Left lobe of liver (tissue), 2 donors: ENCODE measurements around the gene RPS19BP1. TPM values are rescaled to one million over a fixed set of nuclear protein-coding genes. Genes with fewer than 3 reads are reported as not detected.
A peak's percentile ranks its signal among the peaks of the same experiment; 100 is the strongest.
"Not testable (repeated sequence)": the region's sequence is repeated elsewhere in the genome, so short reads cannot be mapped to it uniquely, and the experiment has no call there.

Experiments
- ATAC-seq: fragments of 200-7000 bp; cut with Tn5 transposase; one replicate; pipeline ENCODE4 v1.9.1; 2020; ENCODE audit warnings: mild to moderate bottlenecking, moderate library complexity
- DNase-seq: peaks from one replicate; pipeline ENCODE4 v3.0.0-alpha.2; 2020; ENCODE audit warnings: low spot score
- total RNA-seq: library from RNA; stranded (reverse); gene quantifications from one replicate; pipeline ENCODE4 v1.2.1, GENCODE V29; 2021
- donor health status: DM: no; HTN: no; CAD: no; lungs with moderate emphysema.
- donor health status: DM: no; HTN: yes; CAD: no.

The RPS19BP1 gene
- total RNA-seq, 1 donor from 2014 or later: 50.1 TPM

DNA sequence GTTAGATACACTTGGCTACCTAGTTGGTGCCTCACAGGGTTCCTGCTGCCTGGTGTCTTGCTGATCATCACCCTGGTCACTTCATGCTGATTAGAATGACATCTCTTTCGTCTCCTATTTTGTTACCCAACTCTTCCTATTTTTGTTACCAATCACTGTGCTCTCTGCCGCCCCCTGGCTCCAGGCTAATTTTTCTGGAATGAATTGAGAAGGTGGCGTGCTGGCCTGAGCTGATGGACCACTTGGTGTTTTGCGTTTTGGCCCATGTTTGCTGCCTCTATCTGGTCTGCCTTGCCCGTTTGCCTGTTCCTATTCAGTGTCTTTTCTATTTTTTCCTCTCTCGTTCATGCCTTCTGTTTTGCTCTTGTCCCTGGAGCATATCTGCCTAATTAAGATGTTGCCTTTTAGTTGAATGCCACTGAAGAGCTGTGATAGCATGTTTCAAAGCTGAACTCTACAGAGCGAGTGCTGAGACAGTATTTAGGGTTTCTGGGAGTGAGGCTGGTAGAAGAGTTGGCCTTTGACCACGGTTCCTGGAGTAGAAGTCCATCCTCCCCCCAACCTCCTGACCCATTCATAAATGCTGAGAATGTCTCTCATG lies 18.1 kb downstream of the RPS19BP1 start:
- no peak for DNase-seq

DNA sequence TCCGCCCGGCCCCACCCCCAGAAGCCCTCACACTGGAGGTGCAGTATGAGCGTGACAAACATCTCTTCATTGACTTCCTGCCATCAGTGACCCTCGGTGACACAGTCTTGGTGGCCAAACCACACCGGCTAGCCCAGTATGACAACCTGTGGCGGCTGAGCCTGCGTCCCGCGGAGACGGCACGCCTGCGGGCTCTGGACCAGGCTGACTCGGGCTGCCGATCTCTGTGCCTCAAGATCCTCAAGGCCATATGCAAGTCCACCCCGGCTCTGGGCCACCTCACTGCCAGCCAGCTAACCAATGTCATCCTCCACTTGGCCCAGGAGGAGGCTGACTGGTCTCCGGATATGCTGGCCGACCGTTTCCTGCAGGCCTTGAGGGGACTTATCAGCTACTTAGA lies 18.8 kb downstream of the RPS19BP1 start:
- DNase-seq (no peak), ATAC-seq (peak; percentile 28)

More for the DNA sequence above, 18.1 kb downstream of the RPS19BP1 start:
- peak; percentile 69 for ATAC-seq

DNA sequence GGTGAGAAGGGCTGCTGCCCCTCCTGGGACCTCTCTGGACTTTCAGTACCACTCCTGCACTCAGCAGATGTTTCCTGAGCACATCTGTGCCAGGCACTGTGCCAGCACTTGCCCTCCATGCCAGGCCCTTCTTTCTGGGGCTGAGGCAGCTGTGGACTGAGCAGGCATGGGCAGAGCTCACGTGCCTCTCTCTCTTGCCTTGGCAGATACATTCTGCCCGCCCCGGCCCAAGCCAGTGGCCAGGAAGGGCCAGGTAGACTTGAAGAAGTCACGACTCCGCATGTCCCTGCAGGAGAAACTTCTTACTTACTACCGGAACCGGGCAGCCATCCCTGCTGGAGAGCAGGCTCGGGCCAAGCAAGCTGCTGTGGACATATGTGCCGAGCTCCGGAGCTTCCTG lies 20.5 kb downstream of the RPS19BP1 start:
- ATAC-seq: no peak
- no peak for DNase-seq

DNA sequence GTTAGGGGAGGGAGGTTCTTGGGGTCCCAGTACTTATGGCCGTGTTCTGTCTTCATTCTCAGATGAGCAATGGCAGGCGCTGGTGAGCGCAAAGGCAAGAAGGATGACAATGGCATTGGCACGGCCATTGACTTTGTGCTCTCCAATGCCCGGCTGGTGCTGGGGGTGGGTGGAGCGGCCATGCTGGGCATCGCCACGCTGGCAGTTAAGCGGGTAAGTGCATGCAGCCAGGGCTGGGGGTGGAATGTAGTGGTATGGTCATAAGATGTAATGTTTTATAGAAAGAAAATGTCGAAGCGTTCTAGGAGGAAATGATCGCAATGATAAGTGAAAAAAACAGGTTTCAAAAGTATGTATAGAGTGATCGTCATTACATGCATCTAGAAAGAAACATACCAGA lies 21.3 kb downstream of the RPS19BP1 start:
- no peak for DNase-seq
- ATAC-seq: no peak

DNA sequence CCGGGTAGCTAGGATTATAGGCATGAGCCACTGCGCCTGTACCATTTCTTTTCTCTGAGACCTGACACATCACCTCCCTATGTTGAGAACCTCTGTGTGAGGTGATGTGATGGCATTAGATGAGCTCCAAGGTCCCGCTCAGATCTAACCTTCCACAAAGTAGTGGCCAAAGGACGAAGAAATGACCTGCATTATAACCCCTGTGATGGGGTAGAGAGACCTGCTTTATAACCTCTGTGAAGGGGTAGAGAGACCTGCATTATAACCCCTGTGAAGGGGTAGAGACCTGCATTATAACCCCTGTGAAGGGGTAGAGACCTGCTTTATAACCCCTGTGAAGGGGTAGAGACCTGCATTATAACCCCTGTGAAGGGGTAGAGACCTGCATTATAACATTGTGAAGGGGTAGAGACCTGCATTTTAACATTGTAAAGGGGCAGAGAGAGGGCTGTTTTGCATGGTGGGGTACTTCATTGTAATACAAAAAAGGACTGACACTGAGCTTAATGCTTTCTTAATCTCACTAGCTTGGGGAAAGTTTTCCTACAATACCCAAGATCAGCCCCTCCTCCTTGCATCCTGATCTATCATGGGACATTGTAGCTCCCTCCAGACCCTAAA lies 21.9 kb downstream of the RPS19BP1 start:
- ATAC-seq: no peak
- DNase-seq: no peak

DNA sequence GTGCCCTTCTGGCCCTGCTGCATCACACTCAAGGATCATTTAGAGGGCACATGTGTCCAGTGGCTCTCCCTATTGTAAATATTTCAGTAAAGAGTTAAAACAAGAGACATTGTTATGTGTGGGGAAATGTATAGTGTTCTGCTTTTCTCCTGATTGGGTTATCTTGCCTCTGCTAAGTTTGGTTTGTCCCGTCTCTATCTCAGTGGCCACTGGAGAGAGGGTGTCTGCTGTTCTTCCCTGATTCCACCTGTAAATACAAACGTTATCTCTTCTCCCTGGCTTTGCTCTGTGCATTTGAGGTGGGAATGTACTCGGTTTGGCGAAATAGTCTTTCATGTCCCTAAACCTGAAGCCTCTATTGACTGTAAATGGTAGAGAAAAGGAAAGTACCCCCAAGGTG lies 24.2 kb downstream of the RPS19BP1 start:
- DNase-seq (no peak), ATAC-seq (no peak)

DNA sequence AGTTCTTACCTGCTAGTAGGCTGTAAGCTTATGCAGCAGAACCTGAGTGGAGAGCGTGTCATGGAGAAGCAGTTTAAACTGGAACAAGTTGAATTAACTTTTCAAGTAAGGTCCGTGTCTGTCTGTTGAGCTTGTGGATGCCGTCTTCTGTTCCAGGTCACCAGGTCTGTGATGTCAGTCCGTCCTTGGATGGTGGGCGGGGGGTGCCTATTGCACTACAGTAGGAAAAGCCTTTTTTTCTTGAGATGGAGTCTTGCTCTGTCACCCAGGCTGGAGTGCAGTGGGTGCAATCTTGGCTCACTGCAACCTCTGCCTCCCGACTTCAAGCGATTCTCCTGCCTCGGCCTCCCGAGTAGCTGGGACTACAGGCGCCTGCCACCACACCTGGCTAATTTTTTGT lies 25.5 kb downstream of the RPS19BP1 start:
- ATAC-seq, DNase-seq: not testable (repeated sequence)

DNA sequence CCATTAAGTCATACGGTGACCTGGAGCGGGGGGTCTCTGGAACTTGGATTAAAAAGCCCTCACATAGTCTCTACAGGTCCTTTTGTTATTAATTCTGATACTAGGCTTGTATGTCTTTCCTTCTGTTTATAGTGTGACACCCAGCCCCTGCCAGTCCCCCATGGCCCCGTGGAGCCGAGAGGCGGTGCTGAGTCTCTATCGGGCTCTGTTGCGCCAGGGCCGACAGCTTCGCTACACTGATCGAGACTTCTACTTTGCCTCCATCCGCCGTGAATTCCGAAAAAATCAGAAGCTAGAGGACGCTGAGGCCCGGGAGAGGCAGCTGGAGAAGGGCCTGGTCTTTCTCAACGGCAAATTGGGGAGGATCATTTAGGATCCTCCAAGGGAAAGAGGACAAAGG lies 28.5 kb downstream of the RPS19BP1 start:
- DNase-seq: no peak
- ATAC-seq: no peak

DNA sequence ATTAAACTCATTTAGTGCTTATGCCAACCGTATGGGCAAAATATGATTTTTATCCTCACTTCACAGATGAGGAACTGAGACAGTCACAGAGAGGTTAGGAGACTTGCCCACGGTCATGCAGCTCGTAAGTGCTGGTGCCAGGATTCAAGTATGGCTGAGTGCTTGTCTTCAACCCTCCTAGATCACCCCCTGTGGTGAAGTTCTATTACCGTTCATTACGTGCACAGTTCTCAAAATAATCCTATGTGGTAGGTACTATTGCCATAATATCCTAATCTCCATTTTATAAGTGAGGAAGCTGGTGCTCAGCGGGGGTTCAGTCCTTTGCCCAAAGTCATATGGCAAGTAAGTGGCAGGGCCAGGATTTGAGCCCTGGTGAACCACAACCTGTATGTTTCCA lies 28.9 kb downstream of the RPS19BP1 start:
- ATAC-seq (no peak), DNase-seq (no peak)

DNA sequence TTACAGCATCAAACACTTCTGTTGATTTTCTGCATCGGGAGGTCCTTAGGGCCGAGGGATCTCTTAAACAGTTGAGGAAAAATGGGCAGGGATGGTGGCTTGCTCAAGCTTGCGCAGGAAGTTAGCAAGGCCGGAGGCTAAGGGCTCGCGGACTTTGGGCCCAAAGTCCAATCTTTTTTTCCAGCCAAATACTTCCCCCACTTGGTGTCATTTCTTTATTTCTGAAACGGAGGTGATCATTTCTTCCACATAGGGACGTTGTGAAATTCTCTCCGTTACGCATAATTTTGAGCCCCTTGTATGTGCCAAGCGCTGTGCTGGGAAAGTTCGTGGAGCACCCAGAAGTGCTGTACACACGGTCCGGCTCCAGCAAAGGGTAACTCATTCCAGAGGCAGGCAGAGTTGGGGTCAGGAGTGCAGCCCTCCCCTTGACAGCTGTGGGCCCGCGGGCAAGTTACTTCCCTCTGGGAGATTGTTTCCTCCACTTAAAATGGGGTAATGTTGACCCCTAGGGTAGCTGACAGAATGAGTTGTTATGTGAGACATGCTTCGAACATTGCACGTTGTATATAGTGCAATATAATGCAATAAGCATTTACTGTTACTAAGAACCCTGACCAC lies 29.6 kb downstream of the RPS19BP1 start:
- ATAC-seq: peak; percentile 55

DNA sequence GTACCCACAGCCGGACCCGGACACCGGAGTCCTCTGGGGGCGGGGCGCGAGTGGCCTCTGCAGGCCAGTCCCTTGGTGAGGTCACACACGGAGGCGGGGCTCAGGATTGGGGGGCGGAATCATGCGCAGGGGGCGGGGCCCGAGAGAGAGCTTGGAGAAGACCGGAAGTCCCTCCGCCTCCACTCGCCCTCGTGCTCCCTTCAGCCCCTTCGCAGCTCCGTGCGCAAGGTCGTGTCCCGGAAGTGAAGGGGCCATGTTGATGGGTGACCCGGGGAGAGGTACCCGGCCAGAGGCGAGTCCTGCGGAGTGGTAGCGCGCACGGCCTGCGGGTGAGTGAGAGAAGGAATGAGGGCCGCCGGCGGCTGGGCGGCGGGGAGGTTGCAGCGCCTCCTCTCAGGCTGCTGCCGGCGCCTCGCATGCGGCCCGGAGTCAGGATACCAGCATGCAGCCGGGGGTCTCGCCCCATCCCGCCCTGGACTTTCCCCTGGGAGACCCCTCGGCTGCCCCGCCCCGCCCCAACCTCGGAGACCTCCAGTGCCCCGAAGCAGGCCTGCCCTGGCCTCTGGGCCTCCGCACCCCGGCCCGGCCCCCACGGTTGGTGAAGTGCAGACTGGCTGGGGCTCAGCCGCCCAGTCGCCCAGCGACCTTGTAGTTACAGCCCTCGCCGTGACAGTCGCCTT lies 30.3 kb downstream of the RPS19BP1 start, which contains the start of gene MIEF1:
MIEF1 (plus strand) TSS at position 182 of the 680 bp plus-strand sequence. CDS start 9,005 bp downstream, outside the sequence.
- peak; percentile 93 for ATAC-seq
- peak; percentile 98 for DNase-seq

More for the DNA sequence above, 29.6 kb downstream of the RPS19BP1 start:
- no peak for DNase-seq

DNA sequence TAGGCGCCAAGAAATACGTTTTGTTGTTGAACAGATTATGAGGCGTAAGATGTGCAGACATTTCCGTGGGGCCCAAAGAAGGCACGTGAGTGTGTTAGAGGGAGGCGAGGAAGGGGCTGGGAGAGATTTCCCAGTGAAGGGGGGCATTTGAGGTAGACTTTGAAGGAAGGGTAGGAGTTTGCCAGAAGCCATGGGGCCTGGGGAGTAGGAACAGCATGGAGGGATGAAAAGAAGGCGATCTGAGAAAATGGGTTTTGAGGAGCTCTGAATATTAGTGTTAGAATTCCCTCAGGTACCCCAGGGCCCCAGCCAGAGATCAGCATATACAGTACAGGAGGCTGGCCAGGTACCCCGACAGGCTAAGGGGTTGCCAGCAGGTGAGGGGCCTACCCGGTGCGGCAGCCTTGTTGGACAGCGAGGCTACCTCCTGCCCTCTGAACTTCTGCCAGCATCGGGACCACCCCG lies 30.9 kb downstream of the RPS19BP1 start:
- ATAC-seq (no peak), DNase-seq (no peak)

DNA sequence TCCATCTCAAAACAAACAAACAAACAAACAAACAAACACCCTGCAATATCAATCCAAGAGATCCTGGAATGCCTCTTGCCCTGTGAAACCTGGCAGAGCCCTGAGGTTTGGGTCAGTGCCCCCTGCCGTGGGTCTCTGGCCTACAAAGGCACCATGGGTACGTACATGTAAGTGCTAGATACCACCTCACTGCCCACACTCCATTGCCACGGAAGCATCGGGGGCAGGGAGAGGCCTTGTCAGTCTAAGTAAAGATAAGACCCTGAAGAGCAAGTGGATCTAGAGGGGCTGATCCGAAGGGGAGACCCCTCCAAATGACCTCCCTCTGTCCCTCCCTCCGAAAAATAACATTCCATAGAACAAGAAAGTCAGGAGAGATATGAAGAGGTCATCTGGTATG lies 32.4 kb downstream of the RPS19BP1 start:
- no peak for DNase-seq
- ATAC-seq: no peak

DNA sequence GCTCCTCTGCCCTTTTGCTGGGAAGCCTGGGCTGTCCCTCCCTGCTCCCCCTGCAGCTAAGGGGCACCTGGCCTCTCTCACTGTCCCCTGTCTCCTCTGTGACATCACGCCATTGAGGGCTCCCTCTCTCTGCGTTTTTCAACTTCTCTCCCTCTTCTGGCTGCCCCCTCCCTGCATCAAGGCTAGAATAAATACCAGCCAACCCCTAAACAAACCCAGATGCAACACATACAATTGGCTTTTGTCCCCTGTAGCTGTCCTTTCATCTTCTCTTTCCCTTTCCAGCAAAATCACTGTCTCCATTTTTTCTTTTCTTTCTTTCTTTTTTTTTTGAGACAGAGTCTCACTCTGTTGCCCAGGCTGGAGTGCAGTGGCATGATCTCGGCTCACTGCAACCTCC lies 33.7 kb downstream of the RPS19BP1 start:
- ATAC-seq: no peak
- no peak for DNase-seq

DNA sequence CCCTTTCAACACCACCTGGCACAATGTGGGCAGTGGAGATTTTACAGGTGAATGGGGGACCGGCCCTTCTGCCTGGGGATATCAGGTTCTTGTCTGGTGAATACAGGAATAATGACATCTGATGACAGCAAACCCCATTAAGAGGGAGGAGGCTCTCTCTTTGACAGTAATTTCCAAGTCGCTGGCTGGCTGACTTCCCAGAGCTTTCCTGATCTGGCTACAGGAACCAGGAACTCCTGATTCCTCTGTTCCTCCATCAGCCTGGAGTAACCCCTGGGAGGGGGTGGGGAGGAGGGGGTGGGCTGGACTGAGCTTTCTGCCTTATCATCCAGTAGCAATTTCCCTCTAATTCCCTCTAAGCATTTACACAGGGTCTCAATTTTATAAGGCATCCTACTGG lies 34.2 kb downstream of the RPS19BP1 start:
- DNase-seq: no peak
- no peak for ATAC-seq

DNA sequence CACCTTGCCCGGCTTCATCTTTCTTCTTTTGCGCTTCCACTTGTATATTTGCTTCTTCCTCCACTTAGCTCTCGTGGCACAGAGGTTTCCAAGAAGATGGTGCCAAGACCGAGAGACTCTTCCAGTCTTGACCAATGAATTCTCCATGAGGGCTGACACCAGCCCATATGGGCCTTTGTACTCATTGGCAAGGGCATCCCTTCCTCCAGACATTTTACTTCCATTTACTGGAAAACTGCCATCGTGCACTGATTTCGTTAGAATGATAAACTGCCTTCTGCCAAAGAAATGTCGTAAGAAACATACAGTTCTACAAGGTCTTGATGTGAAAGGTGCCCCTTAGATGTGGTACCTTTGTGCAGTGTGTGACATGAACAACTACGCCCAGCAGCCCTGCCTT lies 35.1 kb downstream of the RPS19BP1 start:
- ATAC-seq (no peak), DNase-seq (no peak)

DNA sequence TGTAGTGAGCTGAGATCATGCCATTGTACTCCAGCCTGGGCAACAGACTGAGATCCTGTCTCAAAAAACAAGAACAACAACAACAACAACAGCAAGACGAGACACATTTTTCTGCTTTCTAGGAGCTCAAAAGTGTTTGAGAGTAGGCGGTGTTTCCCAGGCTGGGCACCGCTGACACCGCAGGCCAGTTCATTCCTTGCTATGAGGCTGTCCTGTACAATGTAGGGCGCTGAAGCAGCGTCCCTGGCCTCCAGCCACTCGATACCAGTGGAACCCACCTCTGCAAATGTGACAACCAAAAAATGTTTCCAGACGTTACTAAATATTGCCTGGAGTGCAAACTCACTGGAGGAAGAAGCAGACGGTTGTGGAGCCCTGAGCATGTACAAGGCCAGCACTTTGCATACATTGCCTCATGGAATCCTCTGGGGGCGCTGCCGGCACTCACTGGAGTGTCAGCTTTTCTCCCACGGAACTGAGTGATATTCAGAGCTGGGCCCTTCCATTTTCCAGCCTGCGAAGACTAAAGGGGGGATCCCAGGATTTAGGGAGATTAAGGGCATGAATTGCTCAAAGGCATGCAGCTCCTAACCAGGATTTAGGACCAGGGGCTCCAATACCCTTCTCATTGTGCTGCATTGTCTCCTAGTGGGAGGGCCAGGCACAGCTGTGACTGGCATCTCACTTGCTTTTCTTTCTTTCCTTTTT lies 36.3 kb downstream of the RPS19BP1 start:
- DNase-seq (peak; percentile 66), ATAC-seq (peak; percentile 84)

DNA sequence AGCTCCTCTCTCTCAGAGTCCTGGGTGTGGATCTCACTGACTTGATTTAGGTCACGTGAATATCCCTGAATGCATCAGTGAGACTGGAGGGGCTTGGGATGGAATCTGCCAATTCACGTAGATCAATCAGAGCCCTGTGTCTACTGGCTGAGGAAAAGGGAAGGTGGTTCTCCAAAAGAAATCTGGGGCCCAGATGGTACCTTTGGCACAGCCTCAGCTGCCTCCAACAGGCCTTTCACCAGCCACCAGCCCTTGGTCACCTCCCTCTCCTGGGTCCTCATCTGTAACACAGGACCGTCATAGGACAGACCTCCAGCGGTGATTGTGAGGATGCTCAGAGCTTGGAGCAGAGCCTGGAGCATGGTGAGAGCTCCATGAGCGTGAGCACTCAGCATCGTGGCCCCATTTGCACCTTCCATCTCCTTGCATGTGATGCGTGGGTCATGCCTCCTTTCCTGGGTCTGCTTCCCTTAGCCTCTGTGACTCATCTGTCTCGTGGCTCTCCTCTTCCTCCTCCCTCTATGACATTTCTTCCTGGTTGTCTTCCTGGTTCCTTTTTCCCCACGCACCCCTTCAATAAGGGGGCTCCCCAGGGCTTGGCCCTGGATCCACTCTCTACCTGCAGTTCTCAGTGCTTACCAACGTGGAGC lies 38.0 kb downstream of the RPS19BP1 start:
- DNase-seq: no peak
- no peak for ATAC-seq

DNA sequence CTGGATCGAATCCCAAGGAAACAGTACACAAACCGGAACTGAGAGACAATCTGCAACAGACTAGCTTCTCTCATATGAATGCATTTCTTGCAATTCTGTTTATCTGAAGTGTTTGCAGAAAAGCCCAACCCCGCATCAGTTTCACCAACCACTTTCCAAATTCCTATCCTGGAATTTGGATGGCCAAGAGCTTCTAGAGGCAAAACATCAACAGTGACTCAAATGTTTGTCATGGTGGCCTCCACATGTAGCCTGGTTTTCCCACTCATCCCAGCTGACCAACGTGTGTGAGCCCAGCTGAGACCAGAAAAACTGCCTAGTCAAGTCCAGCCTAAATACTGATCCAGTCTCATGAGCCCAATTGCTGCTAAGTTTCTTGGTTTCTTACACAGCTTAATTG lies 38.8 kb downstream of the RPS19BP1 start:
- no peak for ATAC-seq

DNA sequence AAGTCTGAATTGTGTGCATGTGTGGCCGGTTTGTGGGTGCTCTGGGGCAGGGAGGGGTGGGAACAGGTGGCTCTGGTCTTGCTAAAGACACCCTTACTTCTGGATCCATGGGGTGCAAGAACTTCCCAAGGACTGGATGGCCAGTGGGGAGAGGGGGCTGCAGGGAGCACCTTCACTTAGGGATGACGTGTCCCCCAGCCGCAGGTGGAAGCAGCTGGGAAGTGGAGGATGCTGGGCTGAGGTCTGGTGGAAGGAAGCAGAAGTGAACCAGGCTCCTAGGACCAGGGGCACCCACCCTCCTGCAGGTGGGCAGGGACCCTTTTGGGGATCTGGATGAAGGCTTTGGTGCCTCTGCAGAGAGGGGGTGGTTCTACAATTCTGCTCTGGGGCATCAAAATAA lies 40.4 kb downstream of the RPS19BP1 start:
- ATAC-seq (no peak), DNase-seq (no peak)

More for the DNA sequence above, 38.8 kb downstream of the RPS19BP1 start:
- DNase-seq: no peak
